HG02798 (cell line): ENCODE results near the gene KIAA0232.

Experiments used
- ATAC-seq: cut with Tn5 transposase; IDR thresholded peaks from one replicate; pipeline ENCODE4 v1.9.1; 2021; ENCODE audit warnings: mild to moderate bottlenecking; ENCODE audit not compliant: unreplicated experiment, poor library complexity

The KIAA0232 gene

GRCh38 chr4:6839579-6839978, 57.1 kb downstream of the KIAA0232 start:
- no peak for ATAC-seq

DNA sequence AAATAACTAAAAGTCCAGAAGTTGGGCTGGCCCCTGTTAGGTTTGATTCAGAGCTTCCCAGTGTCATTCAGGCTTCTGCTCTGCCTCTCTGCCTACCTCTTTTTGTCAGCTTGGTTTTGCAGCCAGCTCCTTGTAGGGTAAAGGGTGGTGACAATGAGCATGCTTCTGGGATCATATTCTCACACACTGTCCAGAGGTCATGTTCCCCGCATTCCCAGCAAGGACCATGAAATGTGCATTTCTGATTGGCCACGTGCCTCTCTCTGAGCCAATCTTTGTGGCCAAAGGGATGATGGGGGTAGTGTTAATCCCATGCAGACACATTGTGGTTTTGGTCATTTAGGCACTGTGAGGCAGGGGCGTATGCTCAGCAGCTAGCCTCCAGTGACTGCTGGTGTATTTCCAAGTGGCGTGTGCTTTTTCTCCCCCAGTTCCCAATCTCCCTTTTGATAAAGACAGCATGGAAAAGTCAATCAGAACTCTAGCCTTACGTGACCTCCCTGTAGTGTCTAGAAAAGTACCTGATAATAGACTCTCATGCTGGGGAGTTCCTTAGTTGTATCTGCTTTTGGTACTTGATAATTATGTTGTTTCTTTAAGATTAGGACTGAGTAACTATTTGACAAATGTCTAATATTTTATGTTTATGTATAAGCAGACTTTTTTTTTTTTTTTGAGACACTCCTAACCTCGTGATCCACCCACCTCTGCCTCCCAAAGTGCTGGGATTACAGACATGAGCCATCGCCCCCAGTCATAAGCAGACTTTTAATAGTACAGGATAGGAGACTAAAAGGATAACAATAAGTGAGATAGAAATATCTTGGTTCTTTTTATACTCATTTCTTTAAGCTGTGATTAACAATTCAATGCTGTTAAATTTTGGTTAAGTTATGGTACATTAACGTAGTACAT, 57.8 kb downstream of the KIAA0232 start:
- no peak for ATAC-seq

DNA sequence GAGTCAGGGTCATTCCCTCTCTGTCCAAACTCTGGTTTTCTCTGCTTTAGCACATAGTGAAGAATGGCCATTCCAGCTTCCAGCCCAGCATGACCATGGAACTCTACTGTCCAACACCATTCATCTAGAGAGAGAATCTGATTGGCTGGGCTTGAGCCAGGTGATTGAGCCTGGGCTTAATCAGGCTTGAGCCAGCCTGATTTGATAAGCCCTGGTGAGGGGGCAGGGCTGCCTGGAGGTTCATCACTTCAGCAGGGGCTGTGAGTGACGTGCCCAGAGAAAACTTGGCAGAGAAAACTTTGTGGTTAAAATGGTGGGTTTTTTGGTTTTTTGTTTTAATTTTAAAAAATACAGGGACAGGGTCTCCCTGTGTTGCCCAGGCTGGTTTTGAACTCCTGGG, 62.5 kb downstream of the KIAA0232 start:
- no peak for ATAC-seq

GRCh38 chr4:6845574-6845973, 63.0 kb downstream of the KIAA0232 start:
- no peak for ATAC-seq

DNA sequence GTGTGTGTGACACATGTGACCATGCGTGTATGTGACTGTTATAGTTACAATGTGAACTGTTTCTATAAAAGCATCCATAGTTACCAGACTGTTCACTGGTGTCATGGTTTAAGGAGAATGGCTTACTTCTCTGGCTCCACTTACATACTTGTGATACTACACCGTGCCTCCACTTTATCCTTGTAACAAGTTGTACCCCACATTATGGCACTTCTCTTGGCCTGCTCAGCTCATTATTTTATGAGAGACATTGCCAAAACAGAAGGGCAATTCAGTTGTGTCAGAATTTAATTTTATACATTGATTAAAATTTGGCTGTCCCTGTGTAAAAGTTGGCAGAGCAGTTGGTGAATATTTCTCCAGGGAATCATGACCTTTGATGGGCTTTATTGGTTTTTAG, 64.7 kb downstream of the KIAA0232 start:
- no peak for ATAC-seq

- ATAC-seq = no peak
These were observed 66.3 kb downstream of the KIAA0232 start for GRCh38 chr4:6848717-6849305.

DNA sequence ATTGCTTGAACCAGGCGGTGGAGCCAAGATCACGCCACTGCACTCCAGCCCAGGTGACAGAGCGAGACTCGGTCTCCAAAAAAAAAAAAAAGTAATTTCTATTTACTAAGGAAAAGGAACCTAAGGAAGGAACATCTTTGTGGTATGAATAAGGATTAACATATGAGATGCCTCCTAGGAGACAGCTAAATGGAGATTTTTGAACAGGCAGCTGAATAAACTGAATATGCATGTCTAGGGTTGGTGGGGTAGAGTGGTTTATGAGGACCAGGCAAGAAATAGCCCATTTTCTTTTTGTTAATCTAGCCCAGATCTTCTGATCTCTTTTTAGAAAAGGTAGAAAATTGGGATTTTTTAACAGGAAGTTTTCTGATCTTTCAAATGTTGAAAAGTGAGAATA, 67.2 kb downstream of the KIAA0232 start:
- no peak for ATAC-seq

DNA sequence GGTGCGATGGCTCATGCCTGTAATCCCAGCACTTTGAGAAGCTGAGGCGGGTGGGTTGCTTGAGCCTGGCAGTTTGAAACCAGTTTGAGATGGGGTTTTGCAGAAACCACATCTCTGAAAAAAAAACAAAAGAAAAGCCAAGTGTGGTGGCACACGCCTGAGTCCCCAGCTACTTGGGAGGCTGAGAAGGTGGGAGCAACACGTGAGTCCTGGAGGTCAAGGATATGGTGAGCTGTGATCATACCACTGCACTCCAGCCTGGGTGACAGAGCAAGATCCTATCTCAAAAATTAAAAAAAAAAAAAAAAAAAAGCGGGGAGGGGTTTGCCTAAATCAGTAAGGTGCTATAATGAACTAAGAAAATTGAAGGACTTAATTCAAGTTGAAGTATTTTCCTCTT, 68.9 kb downstream of the KIAA0232 start:
- no peak for ATAC-seq

- ATAC-seq = no peak
These were observed 69.4 kb downstream of the KIAA0232 start for GRCh38 chr4:6851962-6852361.

DNA sequence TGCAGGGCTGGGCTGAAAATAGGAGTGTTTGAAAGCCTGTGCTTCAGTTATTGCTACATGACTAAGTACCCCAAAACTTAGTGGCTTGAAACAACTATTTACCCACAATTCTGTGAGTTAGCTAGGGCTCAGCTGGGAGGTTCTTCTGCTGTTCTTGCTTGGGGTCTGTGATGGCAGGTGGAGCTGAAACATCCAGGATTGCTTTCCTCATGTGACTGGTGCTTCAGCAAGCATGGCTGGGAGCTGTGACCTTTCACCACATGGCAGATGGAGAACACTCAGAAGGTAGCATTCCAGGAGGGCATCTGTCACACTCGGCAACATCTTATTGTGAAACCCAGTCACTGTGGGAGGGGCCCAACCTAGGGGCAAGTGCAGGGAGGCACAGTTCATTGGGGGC, 70.1 kb downstream of the KIAA0232 start:
- ATAC-seq = no peak

DNA sequence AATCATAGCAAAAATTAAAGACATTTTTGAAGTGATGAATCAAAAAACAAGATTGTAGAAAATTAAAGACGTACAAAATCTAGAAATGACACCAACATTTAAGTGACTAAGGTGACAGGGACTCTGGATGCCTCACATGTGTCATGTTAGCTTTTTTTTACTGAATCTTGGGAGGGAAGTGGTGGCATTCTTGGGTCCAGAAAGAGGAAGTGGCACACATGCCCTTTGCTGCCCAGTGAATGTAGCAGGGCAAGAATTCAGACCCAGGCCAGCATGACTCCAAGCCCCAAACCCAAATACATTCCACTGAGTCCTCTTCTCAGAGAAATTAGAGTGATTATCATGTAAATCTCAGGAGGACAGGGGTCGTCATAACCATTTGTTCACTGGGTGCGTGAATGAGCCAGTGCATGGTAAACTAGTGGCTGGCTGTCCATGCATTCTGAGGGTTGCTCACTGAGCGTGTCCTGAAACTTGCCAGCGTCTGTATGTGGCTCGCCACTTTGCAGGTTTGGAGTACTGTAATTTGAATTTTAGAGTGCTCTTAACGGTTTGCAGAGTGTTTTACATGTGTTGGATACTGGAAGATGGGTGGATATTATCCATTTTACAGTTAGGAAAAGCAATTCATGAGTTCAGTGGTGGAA, 71.7 kb downstream of the KIAA0232 start:
- ATAC-seq = no peak

GRCh38 chr4:6855692-6856297, 73.3 kb downstream of the KIAA0232 start:
- peak; percentile 92 for ATAC-seq

GRCh38 chr4:6856391-6856790, 73.9 kb downstream of the KIAA0232 start:
- no peak for ATAC-seq

DNA sequence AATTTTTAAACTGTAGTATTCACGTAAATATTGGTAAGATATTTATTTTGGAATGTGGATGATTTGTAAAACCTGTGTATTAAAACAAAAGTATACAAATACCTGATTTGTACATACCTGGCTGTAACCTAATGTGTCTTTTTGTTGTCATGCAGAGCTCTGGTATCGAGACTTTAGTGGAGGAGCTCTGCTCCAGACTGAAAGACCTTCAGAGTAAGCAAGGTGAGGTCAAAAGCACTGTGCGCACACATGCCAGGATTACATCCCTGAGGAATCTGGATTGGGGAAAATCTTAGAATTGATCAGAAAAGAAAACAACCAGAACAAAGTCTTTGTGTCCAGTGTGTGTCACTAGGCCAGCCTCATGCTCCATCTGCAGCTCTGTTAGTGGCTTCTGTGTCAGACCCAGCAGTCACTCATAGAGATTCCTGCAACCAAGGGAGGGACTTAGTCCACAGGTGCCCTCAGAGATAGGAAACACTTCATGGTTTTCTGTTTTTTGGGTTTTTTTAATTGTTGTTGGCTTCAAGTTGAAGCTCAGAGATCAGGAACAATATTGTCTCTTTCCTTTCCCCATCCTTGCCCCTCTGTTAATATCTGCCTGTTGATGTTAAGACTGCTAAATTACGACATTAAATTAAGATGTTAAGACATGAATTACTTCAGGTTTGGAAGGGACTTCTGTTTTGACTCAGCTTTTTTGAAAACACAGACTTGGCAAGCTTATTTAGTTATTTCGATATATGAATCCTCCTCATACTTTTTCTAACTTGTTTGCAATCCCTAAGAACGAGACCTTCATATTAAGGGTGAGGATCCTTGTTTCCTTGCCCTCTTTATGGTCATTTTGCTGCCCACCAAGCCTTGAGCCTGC, 74.7 kb downstream of the KIAA0232 start:
- no peak for ATAC-seq

DNA sequence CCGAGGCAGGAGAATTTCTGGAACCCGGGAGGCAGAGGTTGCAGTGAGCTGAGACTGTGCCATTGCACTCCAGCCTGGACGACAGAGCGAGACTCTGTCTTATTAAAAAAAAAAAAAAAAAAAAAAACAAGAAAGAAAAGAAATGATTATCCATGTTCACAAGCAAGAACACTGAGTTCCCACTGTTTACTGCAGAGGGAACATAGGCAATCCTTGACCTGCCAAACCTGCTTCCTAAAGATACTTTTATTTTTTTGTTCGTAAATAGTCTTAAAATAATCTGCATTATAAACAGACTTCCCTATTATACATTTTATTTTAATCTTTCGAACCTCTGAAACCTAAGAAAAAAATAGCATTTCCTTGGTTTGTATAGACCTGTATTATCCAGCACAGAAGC, 76.5 kb downstream of the KIAA0232 start:
- ATAC-seq = no peak

- ATAC-seq = no peak
These were observed 77.0 kb downstream of the KIAA0232 start for GRCh38 chr4:6859543-6859942.

GRCh38 chr4:6868386-6868785, 85.9 kb downstream of the KIAA0232 start:
- ATAC-seq = no peak

DNA sequence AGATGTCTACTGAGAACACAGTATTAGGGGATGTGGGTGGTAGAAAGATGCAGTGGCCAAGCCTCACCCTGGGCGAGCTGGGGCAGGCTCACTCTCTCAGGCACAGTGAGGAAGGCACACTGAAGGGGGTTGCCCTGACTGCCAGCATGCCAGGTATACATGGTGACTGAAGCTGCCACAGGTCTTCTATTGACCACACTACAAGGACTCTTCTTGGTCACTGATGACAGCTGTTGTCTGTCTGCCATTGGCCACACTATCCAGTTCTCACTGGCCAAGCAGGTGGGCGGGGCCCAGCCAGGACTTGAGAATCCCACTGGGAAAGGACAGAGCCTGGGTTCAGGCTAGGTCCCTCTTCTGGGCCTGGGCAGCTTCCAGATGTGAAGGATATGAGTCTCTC, 87.4 kb downstream of the KIAA0232 start:
- no peak for ATAC-seq

DNA sequence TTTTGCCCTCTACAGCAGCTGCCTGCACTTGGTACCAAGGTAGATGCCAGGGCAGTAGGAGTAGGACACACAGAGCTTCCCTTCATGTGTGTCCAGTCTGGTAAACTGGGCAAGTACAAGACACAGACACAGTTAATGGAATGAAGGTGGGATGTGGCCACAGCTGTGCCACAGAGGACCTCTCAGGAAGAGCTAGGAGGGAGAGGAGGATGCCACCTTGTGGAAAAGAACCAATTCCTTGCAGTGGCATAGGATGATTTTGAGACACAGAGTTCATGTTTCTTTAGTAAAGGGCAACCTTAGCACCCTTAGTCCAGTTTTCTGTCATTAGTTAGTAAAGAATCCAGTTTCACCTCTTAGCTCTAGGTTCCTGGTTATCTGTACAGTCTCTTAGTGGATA, 90.8 kb downstream of the KIAA0232 start:
- ATAC-seq = no peak
